GM10248 (cell line): Measurements from ENCODE around the gene SULT1B1.

Experiments
- CTCF ChIA-PET: fragments of 300-600 bp; sonication (Branson Sonifier 250); formaldehyde crosslinking; extraction: SDS; loops from one replicate; lab custom pipeline; 2021; ENCODE audit warnings: antibody characterized with exemption; lab: Yijun Ruan, JAX
- POLR2A ChIA-PET: fragments of 350-650 bp; sonication (Branson Sonifier 250); formaldehyde crosslinking; extraction: SDS; loops from one replicate; lab custom pipeline; 2020; ENCODE audit warnings: antibody characterized with exemption; lab: Yijun Ruan, JAX
- DNase-seq: peaks from one replicate; pipeline ENCODE4 v3.0.0; 2012; ENCODE audit errors: extremely low spot score
- CTCF ChIP-seq: IDR thresholded peaks from 2 replicates; pipeline ENCODE4 v1.5.1; 2012; ENCODE audit warnings: mild to moderate bottlenecking, low read depth; ENCODE audit errors: extremely low read depth, missing control alignments, control extremely low read depth

The SULT1B1 gene

GRCh38 chr4:69714086-69714485 lies 46.3 kb downstream of the SULT1B1 start:
- ChIA-PET POLR2A (no interaction called here), CTCF (interaction anchor here (2.9 kb wide), 1 partner anchor 14 kb away, joined by 7 read pairs; no protein-coding TSS in a partner anchor)
- TF ChIP-seq CTCF = no peak
- DNase-seq = no peak

- POLR2A ChIA-PET = no interaction called here
- CTCF ChIA-PET = interaction anchor here (2.9 kb wide), 1 partner anchor 14 kb away, joined by 7 read pairs; no protein-coding TSS in a partner anchor
Observed at GRCh38 chr4:69713593-69713992, 46.8 kb downstream of the SULT1B1 start.

GRCh38 chr4:69710580-69710979 lies 49.8 kb downstream of the SULT1B1 start:
- TF ChIP-seq CTCF = no peak
- CTCF ChIA-PET = no interaction called here
- DNase-seq = no peak
- POLR2A ChIA-PET = no interaction called here

More at GRCh38 chr4:69713593-69713992, 46.8 kb downstream of the SULT1B1 start:
- DNase-seq = no peak
- TF ChIP-seq CTCF = no peak

- no peak for TF ChIP-seq CTCF
- no peak for DNase-seq
- ChIA-PET CTCF (no interaction called here), POLR2A (no interaction called here)
Observed at GRCh38 chr4:69708211-69708610, 52.2 kb downstream of the SULT1B1 start.

GRCh38 chr4:69707807-69708206 lies 52.6 kb downstream of the SULT1B1 start:
- CTCF ChIA-PET = no interaction called here
- POLR2A ChIA-PET = no interaction called here
- DNase-seq = no peak
- no peak for TF ChIP-seq CTCF

- TF ChIP-seq CTCF = no peak
- no peak for DNase-seq
- CTCF ChIA-PET = no interaction called here
- POLR2A ChIA-PET = no interaction called here
Observed at GRCh38 chr4:69702201-69702600, 58.2 kb downstream of the SULT1B1 start.
